GM18870 (cell line): ENCODE data around the gene FOXP1.

Experiments
- ATAC-seq: cut with Tn5 transposase; IDR thresholded peaks from one replicate; pipeline ENCODE4 v1.9.1; 2021; ENCODE audit warnings: moderate library complexity; ENCODE audit not compliant: unreplicated experiment

FOXP1 gene

DNA sequence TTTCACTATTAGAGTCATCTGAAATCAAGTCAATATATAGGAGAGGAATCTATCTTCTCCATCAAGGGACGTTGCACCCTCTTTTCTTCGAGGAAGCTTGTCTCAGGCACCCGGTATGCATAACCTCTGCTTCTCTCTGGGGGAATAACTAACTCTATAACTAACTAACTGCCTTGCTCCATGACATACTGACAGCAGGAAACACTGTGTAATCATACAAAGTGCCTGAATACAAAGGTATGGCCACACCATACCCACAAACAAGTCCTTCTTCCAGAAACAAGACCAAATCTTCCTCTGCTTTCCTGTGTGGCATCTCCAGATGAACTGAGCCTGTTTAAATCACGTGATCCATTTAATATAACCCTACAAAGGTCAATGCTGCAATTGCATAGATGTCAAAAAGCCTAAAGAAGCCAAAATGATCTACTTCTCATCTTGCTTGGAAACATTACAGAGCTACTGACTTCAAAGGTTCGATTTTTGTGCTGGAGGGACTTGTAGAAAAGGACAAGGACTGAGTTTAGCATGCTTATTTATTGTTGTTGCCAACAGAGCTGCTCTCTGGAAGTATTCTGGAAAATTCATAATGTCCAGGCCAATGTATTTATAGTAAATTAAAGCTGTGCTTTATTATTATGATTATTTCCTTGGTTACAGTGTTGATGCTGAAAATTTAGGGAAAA is 380.5 kb downstream of the FOXP1 start:
- no peak for ATAC-seq

- no peak for ATAC-seq
Observed at GRCh38 chr3:71201939-71202338, 381.6 kb downstream of the FOXP1 start.

GRCh38 chr3:71197841-71198565 is 385.5 kb downstream of the FOXP1 start:
- ATAC-seq = no peak

GRCh38 chr3:71195492-71195891 is 388.0 kb downstream of the FOXP1 start:
- ATAC-seq = no peak

- no peak for ATAC-seq
Observed at GRCh38 chr3:71194785-71195184, 388.7 kb downstream of the FOXP1 start.

DNA sequence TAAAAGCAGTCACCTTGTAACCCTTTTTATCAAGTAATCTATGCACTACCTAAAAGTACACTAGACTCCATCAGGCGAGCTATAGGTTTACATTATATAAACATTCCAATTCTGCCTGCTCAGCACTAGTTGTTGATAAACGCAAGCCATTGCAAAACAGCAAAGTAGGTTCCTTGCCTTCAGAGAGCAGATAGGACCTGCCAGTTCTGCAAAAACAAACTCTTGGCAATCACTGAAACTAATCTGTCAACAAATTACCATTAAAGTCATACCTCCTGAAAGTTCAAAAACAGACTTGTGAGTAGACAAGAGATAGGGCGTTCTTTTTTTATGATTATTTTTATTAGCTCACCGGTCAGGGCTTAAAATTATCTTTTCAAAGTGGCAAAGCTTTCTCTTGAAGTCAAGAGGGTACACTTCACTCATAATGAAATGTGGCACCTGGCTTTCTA is 392.5 kb downstream of the FOXP1 start:
- no peak for ATAC-seq

DNA sequence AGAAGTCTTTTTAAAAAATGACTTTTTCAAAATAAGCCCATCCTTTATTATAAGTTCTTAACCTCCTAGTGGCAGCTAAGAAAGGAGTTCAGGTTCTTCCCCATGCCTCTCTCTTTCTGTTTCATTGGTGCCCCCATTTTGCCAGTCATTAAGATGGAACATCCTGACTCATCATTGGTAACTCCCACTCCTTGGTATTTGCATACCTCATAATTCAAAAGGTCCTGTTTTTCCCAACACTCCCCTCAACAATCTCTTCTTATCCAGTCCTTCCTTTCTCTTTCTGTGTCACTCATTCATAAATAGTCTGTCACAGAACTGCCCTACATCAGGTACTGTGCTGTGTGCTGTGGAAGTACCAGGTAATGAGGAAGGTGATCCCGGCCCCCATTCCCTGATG is 394.0 kb downstream of the FOXP1 start:
- no peak for ATAC-seq

DNA sequence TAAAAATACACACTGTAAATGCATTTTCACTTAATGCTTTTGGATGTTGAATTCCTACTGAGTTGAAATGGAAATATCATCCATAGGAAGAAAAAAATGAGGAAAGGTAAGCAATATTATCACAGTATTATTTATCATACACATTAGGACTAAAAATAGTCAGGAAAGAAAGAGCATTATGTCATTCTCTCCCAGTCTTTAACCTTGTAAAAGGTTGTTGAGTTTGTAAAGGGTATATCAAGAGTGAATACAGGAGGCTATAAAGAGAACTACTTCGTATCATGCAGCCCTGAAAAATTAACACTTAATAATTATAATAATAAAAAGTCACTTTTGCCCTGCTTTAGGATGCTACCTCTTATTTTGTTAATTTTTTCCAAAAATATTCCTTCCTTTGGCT is 395.8 kb downstream of the FOXP1 start:
- ATAC-seq = no peak

- no peak for ATAC-seq
Observed at GRCh38 chr3:71186801-71187200, 396.7 kb downstream of the FOXP1 start.

DNA sequence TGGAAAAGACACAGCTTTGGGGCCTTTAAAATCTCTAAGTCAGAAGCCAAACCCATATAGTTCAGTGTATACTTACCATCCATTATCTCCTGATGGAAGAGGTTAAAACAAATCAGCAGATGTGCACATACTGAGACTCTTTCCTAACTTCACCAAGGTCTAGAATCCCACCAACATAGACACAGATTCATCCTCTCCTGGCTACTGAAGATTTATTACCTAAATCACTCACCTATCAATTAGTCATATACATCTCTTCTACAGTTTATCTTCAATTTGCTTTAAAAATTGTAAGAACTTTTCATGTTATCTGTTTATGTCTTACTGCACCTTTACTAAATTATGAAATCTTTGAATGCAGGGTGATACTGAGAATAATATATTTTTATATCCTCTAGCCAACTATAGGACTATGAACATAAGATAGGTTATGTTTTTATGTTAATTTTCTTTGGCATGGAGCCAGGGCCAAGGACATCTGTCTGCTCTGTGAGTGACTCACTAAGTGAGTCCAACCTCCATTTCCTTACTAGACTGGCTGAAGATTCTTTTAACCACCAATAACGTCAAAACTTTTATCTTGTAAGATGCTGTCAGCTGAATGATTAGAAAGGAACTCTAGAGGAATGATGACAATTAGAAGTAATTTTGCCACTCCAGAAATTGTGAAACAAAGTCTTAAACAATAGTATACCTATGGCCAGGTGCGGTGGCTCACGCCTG is 397.6 kb downstream of the FOXP1 start:
- no peak for ATAC-seq

DNA sequence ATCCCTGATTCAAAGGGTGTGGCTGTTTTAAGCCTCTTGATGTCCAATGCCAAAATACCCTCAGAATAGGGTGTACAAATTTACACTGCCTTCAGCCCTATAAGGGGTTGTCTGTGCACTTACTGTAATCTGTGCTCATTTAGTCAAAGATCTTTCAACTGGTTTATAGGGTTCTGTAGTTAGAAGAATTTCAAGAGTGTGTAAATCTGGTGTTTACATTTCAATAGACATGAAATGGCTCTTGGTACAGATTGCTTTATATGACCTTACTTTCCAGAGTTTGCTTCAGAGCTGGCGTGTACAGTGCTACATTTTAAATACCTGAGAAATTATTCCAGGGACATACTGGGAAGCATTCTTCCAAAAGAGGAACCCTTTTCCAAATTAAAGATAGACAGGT is 399.3 kb downstream of the FOXP1 start:
- ATAC-seq = no peak

GRCh38 chr3:71183549-71183948 is 400.0 kb downstream of the FOXP1 start:
- ATAC-seq = no peak

DNA sequence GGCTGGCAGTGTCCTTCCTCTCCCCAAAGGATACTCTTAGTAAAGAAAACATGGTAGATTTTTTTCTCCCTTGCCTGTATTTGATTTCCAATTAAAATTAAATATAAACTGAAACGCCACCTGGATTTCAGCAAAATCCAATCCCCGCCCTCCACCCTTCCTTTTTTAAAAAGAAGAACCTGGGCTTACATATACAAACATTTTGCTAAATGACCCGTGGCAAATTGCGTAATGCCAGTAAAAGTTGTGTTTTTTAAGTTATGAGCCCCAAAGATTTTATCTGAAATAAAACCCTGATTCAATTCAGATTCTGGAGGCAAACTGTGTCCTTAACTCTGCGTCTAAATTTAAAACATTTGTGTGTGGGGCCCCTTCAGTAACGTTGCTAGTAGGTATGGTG is 403.0 kb downstream of the FOXP1 start:
- no peak for ATAC-seq

- no peak for ATAC-seq
Observed at GRCh38 chr3:71177375-71177774, 406.2 kb downstream of the FOXP1 start.

- no peak for ATAC-seq
Observed at GRCh38 chr3:71176366-71176765, 407.2 kb downstream of the FOXP1 start.

DNA sequence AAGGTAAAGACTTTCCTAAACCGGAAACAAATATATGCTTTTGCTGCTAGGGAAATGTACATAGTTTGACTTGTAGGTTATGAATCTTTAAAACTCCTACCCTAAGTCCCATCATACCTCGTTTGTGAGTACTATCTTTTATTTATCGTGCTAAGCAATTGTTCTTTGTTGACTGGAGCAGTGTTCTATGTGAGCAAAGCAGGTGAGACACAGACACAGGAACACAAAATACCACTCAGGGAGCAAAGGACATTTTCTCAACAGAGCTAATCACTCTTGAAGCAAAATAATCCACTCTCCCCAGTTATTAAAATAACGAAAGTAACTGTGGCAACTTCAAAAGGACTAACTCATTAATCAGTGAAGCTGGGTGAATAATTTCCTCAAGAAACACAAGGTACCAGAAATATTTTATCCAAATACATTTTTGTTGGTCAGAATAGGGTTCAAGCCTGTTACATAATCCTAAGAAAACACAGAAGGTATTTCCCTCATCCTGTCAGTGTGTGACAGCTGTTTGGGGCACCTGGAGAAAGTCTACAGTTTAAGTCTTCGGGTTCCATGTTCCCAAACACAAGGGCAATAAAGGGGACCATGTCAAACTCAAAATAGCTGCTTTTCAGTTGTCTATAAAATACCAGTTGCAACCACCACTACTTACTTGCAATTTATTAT is 407.7 kb downstream of the FOXP1 start:
- ATAC-seq = no peak

GRCh38 chr3:71172951-71173350 is 410.6 kb downstream of the FOXP1 start:
- no peak for ATAC-seq

DNA sequence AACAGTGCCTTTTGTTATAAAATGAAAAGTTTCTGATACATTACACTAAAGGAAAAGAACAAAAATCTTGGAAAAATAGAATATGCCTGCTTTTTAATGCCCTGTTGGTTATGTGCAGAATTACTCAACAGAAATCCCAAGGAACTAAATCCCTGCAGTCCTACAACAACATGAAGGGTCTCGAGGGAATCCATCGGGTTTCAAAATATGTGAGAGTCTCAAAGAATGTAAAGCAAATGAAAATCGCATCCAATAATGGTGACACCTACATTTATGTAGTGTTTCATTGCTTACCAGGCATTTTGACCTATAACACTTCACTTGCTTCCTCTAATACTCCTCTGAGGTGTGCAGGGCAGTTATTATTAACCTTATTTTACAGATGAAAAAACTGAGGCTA is 411.3 kb downstream of the FOXP1 start:
- no peak for ATAC-seq

- ATAC-seq = no peak
Observed at GRCh38 chr3:71171247-71171646, 412.3 kb downstream of the FOXP1 start.

DNA sequence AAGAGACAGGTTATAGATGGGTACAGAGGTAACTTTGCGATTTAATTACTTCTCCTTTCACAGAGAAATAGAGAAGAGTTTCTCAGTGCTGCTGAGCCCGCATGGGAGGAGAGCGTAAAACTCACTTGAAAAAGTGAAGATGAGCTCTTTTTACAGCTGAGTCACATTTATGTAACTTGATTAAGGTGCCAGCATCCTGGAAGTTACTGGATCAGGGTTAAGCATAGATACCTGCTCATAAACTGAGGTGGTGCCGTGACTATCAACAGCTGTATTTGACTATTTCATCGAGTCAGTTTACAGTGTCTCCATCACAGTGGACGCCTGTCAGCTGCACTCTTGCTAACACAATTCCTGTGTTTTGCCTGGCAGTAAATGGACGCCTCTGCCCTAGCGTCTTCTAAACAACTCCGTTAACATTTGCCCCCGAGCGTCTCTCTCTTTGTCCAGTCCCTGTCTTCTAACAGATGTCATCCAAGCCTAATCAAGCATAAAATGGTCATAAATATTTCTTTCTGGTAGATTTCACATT is 414.6 kb downstream of the FOXP1 start:
- ATAC-seq = no peak

- ATAC-seq = no peak
Observed at GRCh38 chr3:71168121-71168721, 415.3 kb downstream of the FOXP1 start.
